AG04449 (cell line): ENCODE data around the gene GIMAP8.

Experiments used
- CTCF ChIA-PET: fragments of 350-600 bp; formaldehyde crosslinking; extraction: SDS; loops from one replicate; lab custom pipeline; 2021; ENCODE audit warnings: antibody characterized with exemption; lab: Yijun Ruan, JAX
- POLR2A ChIA-PET: fragments of 400-600, 350-600 bp; formaldehyde crosslinking; extraction: SDS; loops from one replicate; lab custom pipeline; 2020; ENCODE audit warnings: antibody characterized with exemption, inconsistent platforms; lab: Yijun Ruan, JAX
- DNase-seq: peaks from one replicate; pipeline ENCODE4 v3.0.0-alpha.2; 2010; ENCODE audit warnings: low read depth, low spot score
- H3K4me3 ChIP-seq: 2 replicates; pipeline ENCODE4 v1.5.1; 2011; ENCODE audit warnings: low read depth, mild to moderate bottlenecking, control low read depth, low read length
- TF ChIP-seq, protein P1 (sequence below): IDR thresholded peaks from one replicate; pipeline ENCODE4 v1.5.1; 2011; ENCODE audit warnings: mild to moderate bottlenecking, moderate library complexity, low read length, control low read depth, inconsistent platforms; ENCODE audit not compliant: insufficient read depth; ENCODE audit errors: missing control alignments

GIMAP8 gene

DNA sequence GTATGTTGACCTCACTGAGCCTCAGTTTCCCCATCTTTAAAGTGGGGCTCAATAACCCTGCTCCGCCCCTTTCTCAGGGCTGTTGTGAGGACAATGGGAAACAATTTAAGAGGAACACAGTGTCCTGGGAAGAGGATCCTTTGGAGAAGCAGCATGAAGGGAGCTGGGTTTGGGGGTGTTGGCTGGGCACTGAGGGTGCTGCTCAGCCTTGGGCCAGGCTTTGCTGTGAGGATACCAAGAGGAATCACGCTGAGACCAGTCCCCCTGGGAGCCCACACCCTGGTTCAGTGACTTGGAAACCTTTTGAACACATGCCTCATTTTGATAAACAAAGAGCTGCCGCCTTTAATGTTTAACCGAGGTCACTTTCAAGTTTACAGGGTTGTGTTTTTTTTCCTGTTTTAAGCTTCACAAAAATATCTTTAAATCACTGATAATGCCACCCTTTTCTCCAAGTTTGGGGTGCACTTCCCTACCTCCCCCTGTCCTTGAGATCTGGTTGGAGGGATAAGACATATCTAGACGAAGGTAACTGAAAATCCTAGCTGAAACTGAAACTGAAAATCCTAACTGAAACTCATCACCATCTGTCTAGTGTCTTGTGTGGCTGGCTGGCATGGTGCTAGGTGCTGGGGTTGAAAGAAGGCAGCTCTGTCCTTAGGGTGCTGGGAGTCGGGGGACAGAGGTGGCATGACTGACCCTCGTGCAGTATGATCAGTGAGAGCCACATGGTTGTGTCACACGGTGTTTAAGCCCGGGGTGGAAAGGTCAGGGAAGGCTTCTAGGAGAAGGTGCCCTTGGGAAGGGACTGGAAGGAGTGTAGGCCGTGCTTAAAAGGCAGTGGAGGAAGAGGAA, 43.6 kb upstream of the GIMAP8 start:
- ChIA-PET CTCF (interaction anchor here (0.7 to 6.0 kb wide), 10 partner anchors 8 to 50 kb away, joined by 3 to 39 read pairs (median 4); no protein-coding TSS in a partner anchor), POLR2A (interaction anchor here (2.0 kb wide), 1 partner anchor 38 kb away, joined by 10 read pairs; the partner anchor contains the start of gene REPIN1)
- H3K4me3 ChIP-seq, result peak overlapping the region; percentile 8; the same call in 1 of the 2 replicates
- TF ChIP-seq, protein P1, sequence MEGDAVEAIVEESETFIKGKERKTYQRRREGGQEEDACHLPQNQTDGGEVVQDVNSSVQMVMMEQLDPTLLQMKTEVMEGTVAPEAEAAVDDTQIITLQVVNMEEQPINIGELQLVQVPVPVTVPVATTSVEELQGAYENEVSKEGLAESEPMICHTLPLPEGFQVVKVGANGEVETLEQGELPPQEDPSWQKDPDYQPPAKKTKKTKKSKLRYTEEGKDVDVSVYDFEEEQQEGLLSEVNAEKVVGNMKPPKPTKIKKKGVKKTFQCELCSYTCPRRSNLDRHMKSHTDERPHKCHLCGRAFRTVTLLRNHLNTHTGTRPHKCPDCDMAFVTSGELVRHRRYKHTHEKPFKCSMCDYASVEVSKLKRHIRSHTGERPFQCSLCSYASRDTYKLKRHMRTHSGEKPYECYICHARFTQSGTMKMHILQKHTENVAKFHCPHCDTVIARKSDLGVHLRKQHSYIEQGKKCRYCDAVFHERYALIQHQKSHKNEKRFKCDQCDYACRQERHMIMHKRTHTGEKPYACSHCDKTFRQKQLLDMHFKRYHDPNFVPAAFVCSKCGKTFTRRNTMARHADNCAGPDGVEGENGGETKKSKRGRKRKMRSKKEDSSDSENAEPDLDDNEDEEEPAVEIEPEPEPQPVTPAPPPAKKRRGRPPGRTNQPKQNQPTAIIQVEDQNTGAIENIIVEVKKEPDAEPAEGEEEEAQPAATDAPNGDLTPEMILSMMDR, result no peak
- no peak for DNase-seq

DNA sequence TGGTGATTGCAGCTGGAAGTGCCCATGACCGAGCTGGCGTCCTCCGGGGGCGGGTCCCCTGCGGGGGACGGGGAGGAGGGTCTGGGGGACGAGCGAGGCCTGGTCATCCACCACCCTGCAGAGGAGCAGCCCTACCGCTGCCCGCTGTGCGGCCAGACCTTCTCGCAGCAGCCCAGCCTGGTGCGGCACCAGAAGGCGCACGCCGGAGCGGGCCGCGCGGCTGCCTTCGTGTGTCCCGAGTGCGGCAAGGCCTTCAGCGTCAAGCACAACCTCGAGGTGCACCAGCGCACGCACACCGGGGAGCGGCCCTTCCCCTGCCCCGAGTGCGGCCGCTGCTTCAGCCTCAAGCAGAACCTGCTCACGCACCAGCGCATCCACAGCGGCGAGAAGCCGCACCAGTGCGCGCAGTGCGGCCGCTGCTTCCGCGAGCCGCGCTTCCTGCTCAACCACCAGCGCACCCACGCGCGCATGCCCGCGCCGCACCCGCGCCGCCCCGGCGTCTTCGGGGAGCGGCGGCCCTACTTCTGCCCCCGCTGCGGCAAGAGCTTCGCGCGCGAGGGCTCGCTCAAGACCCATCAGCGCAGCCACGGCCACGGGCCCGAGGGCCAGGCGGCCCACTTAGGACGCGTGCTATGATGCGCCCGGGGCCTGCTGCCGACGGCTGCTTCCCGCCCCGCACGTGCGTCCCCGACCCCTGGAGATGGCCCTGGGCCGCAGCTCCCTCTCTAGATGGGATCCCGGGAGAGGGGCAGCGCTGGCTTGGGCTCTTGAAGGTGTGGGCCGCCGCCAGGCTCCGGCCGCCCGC, 42.6 kb upstream of the GIMAP8 start:
- H3K4me3 ChIP-seq, result no peak overlapping the region
- no peak for DNase-seq
- TF ChIP-seq, protein P1, result no peak
- POLR2A ChIA-PET, result no interaction called here
- CTCF ChIA-PET, result interaction anchor here (1.6 to 6.0 kb wide), 3 partner anchors 10 to 51 kb away, joined by 5 to 39 read pairs (median 13); no protein-coding TSS in a partner anchor

DNA sequence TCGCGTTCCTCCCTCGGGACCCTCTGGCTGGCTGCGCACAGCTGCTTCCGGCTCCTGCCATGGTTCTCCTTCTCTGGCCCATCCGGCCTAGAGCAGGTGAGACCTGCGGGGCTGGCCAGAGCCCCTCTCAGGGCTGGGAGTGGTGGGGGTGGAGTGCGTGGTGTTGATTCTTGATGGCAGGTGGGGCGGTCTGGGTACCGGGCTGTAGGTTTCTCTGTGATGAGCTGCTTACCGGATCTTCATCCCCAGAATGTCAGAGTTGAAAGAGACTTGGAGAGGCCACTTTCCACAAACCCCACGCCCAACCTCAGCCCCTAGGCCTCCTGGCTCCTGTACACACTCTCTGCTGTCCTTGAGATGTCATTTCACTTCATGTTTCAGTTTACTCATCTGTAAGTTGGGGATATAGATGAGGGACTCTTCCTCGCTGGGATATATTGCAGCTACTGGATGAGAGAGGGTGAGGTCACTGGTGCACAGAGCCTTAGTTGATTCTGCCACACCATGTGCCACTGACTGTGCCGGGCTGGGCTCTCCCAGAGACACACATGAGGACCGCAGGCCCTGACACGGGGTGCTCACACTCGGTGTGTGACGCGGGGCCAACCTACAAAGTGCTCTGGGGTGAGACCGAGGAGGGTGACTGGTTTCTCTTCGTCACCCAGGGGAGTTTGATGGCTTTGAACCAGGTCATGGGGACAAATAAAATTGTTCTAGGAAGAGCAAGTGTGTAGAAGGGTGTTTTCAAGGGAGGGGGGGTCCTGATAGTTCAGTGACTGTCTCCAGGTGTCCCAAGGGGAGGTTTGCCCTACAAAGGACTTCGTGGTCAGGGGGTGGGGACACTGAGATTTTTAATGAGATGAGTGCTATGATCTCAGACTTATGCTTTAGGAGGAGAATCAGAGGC, 41.8 kb upstream of the GIMAP8 start:
- CTCF ChIA-PET, result interaction anchor here (1.6 to 6.0 kb wide), 4 partner anchors 9 to 52 kb away, joined by 5 to 39 read pairs (median 10); no protein-coding TSS in a partner anchor
- POLR2A ChIA-PET, result no interaction called here
- no peak for DNase-seq
- H3K4me3 ChIP-seq, result no peak overlapping the region
- TF ChIP-seq, protein P1, result no peak

DNA sequence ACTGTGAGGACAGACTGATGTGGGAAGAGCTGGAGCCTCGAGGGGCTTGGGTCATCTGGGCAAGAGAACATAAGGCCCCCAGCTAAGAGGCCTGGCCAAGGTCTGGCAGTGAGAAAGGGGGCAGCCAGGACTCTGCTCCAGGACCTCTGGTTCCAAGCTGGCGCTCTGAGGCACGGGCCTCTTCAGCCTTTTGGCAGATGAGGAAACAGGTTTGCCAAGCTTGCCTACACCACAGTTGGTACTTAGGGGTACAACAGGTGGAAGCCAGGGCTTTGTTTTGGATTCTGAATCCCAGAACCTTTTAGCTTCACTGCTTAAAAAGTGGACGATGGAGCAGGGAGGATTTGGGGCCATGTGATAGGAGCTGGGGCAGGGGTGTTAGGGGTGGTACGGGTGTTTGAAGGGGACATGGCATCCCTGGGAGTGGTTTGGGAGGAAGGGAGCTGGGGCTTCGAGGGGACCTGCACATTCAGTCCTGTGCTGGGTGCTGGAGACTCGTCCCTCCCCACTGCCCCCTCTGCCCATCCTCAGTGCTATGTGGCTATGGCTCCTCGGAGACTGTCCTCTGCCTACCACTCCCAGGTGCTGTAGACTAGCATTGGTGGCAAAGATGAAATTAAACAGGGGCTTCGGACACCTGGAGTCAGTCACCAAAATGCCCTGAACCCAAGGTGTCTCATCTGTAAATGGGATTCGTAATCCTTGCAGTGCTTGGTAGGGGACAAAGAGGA, 41.0 kb upstream of the GIMAP8 start:
- no peak for DNase-seq
- ChIA-PET POLR2A (no interaction called here), CTCF (interaction anchor here (2.0 to 6.0 kb wide), 2 partner anchors 13 to 53 kb away, joined by 8 to 39 read pairs; no protein-coding TSS in a partner anchor)
- TF ChIP-seq, protein P1, result no peak
- no peak overlapping the region for H3K4me3 ChIP-seq

DNA sequence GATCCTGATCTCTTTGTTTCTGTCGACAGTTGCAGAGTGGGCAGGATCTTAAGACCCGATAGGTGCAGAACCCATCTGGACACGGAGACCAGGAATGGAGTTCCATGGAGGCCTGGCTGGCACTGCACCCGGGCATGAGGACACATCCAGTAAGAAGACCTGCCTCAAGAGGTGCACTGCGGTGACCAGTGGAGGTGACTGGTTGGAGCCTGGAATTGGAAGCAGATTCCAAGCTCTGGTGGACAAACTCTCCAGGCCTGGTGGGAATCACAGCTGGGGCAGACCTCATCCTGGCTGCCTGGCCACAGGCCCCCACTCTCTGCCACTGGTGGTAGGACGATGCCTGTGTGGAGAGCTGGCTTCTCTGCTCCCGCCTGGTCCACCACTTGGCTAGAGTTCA, 40.3 kb upstream of the GIMAP8 start:
- POLR2A ChIA-PET, result no interaction called here
- H3K4me3 ChIP-seq, result no peak overlapping the region
- CTCF ChIA-PET, result interaction anchor here (2.0 to 6.0 kb wide), 2 partner anchors 12 to 53 kb away, joined by 8 to 39 read pairs; no protein-coding TSS in a partner anchor
- no peak for DNase-seq
- TF ChIP-seq, protein P1, result no peak
